K562 (cell line): ENCODE measurements around the gene MED16. TPM values are rescaled to one million over a fixed set of nuclear protein-coding genes. Genes with fewer than 3 reads are reported as not detected.

ENCODE experiments used
- CUX1 ChIP-seq: fragments of 200-800 bp; sonication (Bioruptor generic); IDR thresholded peaks from 2 replicates; pipeline ENCODE4 v1.6.1; 2016; ENCODE audit warnings: missing genetic modification characterization, missing compliant biosample characterization
- GMEB1 ChIP-seq: fragments of 250-450 bp; sonication (Bioruptor Pico); IDR thresholded peaks from 2 replicates; pipeline ENCODE4 v1.4.0; 2020; ENCODE audit warnings: mild to moderate bottlenecking
- ID3 ChIP-seq, 2 experiments: fragments of 250-450 bp in 1 of 2; fragments of 450-650 bp in 1 of 2; sonication (Bioruptor Pico) in 1 of 2; IDR thresholded peaks; 2 replicates each; pipeline versions ENCODE4 v1.6.1 to v1.8.0; 2016 to 2021; ENCODE audit warnings: mild to moderate bottlenecking in 2 of 2, moderate library complexity in 2 of 2, missing compliant biosample characterization in 1 of 2, missing genetic modification characterization in 1 of 2
- MEIS2 ChIP-seq: fragments of 450-650 bp; IDR thresholded peaks from 2 replicates; pipeline ENCODE4 v1.6.1; 2014; ENCODE audit warnings: mild to moderate bottlenecking; ENCODE audit not compliant: partially characterized antibody
- NCOR1 ChIP-seq: fragments of 450-650 bp; IDR thresholded peaks from 2 replicates; pipeline ENCODE4 v1.6.1; 2016; ENCODE audit warnings: mild to moderate bottlenecking, moderate library complexity
- NR2F6 ChIP-seq: fragments of 450-650 bp; formaldehyde crosslinking; IDR thresholded peaks from 2 replicates; pipeline ENCODE4 v1.4.0; 2020; ENCODE audit warnings: mild to moderate bottlenecking
- NR4A1 ChIP-seq, 2 experiments: fragments of 250-450 bp in 1 of 2; fragments of 450-650 bp in 1 of 2; sonication (Bioruptor Pico) in 1 of 2; IDR thresholded peaks; 2 replicates each; pipeline versions ENCODE4 v1.4.0 to v1.6.1; 2016 to 2020; ENCODE audit warnings: mild to moderate bottlenecking in 2 of 2, missing compliant biosample characterization in 1 of 2, missing genetic modification characterization in 1 of 2, moderate library complexity in 1 of 2
- OTX1 ChIP-seq: fragments of 450-650 bp; formaldehyde crosslinking; IDR thresholded peaks from 2 replicates; pipeline ENCODE4 v1.4.0; 2022; ENCODE audit warnings: mild to moderate bottlenecking
- SPI1 ChIP-seq: IDR thresholded peaks from 2 replicates; pipeline ENCODE4 v1.6.1; 2011; ENCODE audit warnings: low read depth, low read length, control low read depth, borderline replicate concordance
- ZBTB12 ChIP-seq: fragments of 250-450 bp; sonication (Bioruptor Pico); IDR thresholded peaks from 2 replicates; pipeline ENCODE4 v1.4.0; 2020
- ZC3H11A ChIP-seq: IDR thresholded peaks from 2 replicates; pipeline ENCODE4 v1.6.1; 2012; ENCODE audit warnings: low read depth, low read length, improper control_type of control experiment
- polyA plus RNA-seq, 8 experiments: library from polyadenylated mRNA; depleted of rRNA in 4 of 8; stranded (reverse) in 5 of 8; unstranded in 3 of 8; fragments of >200 nt; fragmentation: Nextera tagmentation in 2 of 8; fragmentation: Illumina TruSeq in 1 of 8; extraction: Ambion mirVana in 2 of 8; extraction: Trizol in 1 of 8; gene quantifications; 2 replicates each; pipeline versions ENCODE4 v1.2.1 to v1.2.3, GENCODE V29; 2011 to 2014; ENCODE audit warnings: inconsistent platforms in 1 of 8, missing spikeins in 1 of 8
- total RNA-seq, 7 experiments: library from RNA; depleted of rRNA in 6 of 7; stranded (reverse); fragments of >200 nt in 6 of 7; fragmentation: Illumina TruSeq in 2 of 7; extraction: Trizol in 2 of 7; gene quantifications; 2 replicates each; pipeline versions ENCODE4 v1.2.1 to v1.2.3, GENCODE V29; 2011 to 2021; ENCODE audit warnings: low replicate concordance in 1 of 7

MED16 gene
- total and polyA plus RNA-seq, 9 of the 15 experiments (the other 6 are each of a cell fraction or from before 2014, with no cell fraction given): 0.89 to 59.9 (median 8.6) TPM

- TF ChIP-seq OTX1 (CRISPR knock-in tag): peak; percentile 53; the same call in 1 of the 2 replicates
- no peak for TF ChIP-seq NR4A1 (CRISPR knock-in tag; IDR thresholded peaks at IDR 0.05)
- no peak for TF ChIP-seq NR4A1 (tag; IDR thresholded peaks at IDR 0.05)
- TF ChIP-seq NR2F6 (CRISPR knock-in tag): 0 out of 2 replicates have a peak, but pooled peaks have one; percentile 26
- TF ChIP-seq NCOR1: no peak
- peak; percentile 14 for TF ChIP-seq MEIS2
- no peak for TF ChIP-seq CUX1 (CRISPR knock-in tag)
- TF ChIP-seq SPI1: no peak
- no peak for TF ChIP-seq ID3 (CRISPR knock-in tag; IDR thresholded peaks at IDR 0.05)
- TF ChIP-seq ID3 (tag; IDR thresholded peaks at IDR 0.05): 0 out of 2 replicates have a peak, but pooled peaks have one; percentile 39
- no peak for TF ChIP-seq ZC3H11A
- TF ChIP-seq GMEB1 (CRISPR knock-in tag): 0 out of 2 replicates have a peak, but pooled peaks have one; percentile 43
- TF ChIP-seq ZBTB12 (CRISPR knock-in tag): peak; percentile 48; the same call in 1 of the 2 replicates
Observed at GRCh38 chr19:925087-925525, 32.1 kb upstream of the MED16 start (continued).
